Activated effector memory CD4-positive, alpha-beta T cell treated with Interleukin-2 at 50 U/mL for 16 hours (primary cell): ENCODE measurements around the gene S1PR4.
A peak's percentile ranks its signal among the peaks of the same experiment; 100 is the strongest.
"Not testable (repeated sequence)": the region's sequence is repeated elsewhere in the genome, so short reads cannot be mapped to it uniquely, and the experiment has no call there.

Experiments used
- DNase-seq: peaks from one replicate; pipeline ENCODE4 v3.0.0-alpha.2; 2020

S1PR4 gene

GRCh38 chr19:3183721-3184641 is 5.4 kb downstream of the S1PR4 start:
- DNase-seq, result no peak

GRCh38 chr19:3184847-3185460 is 6.4 kb downstream of the S1PR4 start:
- DNase-seq, result no peak

GRCh38 chr19:3185461-3186159 is 7.0 kb downstream of the S1PR4 start, which contains the start of gene NCLN:
Gene NCLN (plus strand): TSS chr19:3185930. CDS start chr19:3186031, 101 bp downstream.
- peak; percentile 91 for DNase-seq

- no peak for DNase-seq
Measured at GRCh38 chr19:3186160-3186688, 7.7 kb downstream of the S1PR4 start.

- no peak for DNase-seq
Measured at GRCh38 chr19:3186891-3187661, 8.5 kb downstream of the S1PR4 start.

- no peak for DNase-seq
Measured at GRCh38 chr19:3187662-3188511, 9.3 kb downstream of the S1PR4 start.

- no peak for DNase-seq
Measured at GRCh38 chr19:3188627-3189596, 10.3 kb downstream of the S1PR4 start.

GRCh38 chr19:3189702-3190469 is 11.3 kb downstream of the S1PR4 start:
- no peak for DNase-seq

- DNase-seq, result no peak
Measured at GRCh38 chr19:3190470-3190770, 11.9 kb downstream of the S1PR4 start.

GRCh38 chr19:3190921-3191805 is 12.6 kb downstream of the S1PR4 start:
- no peak for DNase-seq

- DNase-seq, result not testable (repeated sequence)
Measured at GRCh38 chr19:3191806-3192104, 13.2 kb downstream of the S1PR4 start.

GRCh38 chr19:3192228-3192635 is 13.7 kb downstream of the S1PR4 start:
- DNase-seq, result no peak

- no peak for DNase-seq
Measured at GRCh38 chr19:3192684-3193083, 14.1 kb downstream of the S1PR4 start.

GRCh38 chr19:3193256-3194105 is 14.9 kb downstream of the S1PR4 start:
- no peak for DNase-seq

GRCh38 chr19:3194106-3195087 is 15.8 kb downstream of the S1PR4 start:
- no peak for DNase-seq
